ENCODE measurements around the gene HTRA2. TPM values are rescaled to one million over a fixed set of nuclear protein-coding genes. Genes with fewer than 3 reads are reported as not detected.

Gene HTRA2
- total and polyA plus RNA-seq, 9 of the 15 experiments (the other 6 are each of a cell fraction or from before 2014, with no cell fraction given): 54.2 to 71.2 (median 65.8) TPM

- peak; percentile 56 to 84 for TF ChIP-seq E2F6 (IDR thresholded peaks at IDR 0.05; ENCODE audit: borderline replicate concordance in 1 of 2, extremely low read depth in 1 of 2, insufficient read depth in 1 of 2, insufficient read length in 1 of 2, low read depth in 1 of 2, low read length in 1 of 2, poor library complexity in 1 of 2, severe bottlenecking in 1 of 2)
- TF ChIP-seq KDM2B (CRISPR knock-in tag; IDR thresholded peaks at IDR 0.05): 0 out of 2 replicates have a peak, but pooled peaks have one; percentile 19
- TF ChIP-seq ZNF766 (CRISPR knock-in tag; conservative IDR thresholded peaks at IDR 0.05): peak; percentile 69; the same call in 1 of the 2 replicates
Measured at GRCh38 chr2:74481961-74482800, 47.6 kb upstream of the HTRA2 start (continued).

- Histone ChIP-seq H3K36me3 (ENCODE audit: control insufficient read depth, insufficient read depth, low read length) (peaks cover 26% of the 10 kb centered on the region), H4K20me1 (replicated peaks; ENCODE audit: control insufficient read depth, insufficient read depth, low read length) (no peaks in the 10 kb centered on the region; the same call in 1 of the 2 replicates), H3K4me1 (replicated peaks in 1 of 2; ENCODE audit: control insufficient read depth in 2 of 2, insufficient read depth in 2 of 2, low read length in 2 of 2) (peaks cover 8 to 23% of the 10 kb centered on the region in 2 experiments; a peak in 4 of 5 replicates), H3K27me3 (ENCODE audit: control insufficient read depth in 2 of 2, insufficient read depth in 2 of 2, low read length in 2 of 2) (no peaks in the 10 kb centered on the region), H3K27ac (ENCODE audit: extremely low read depth, low read depth, low read length) (peak within 1 kb of the TSS; percentile 92), H3K9me3 (replicated peaks; ENCODE audit: control insufficient read depth, insufficient read depth, low read depth, low read length) (no peaks in the 10 kb centered on the region), H3K4me2 (ENCODE audit: insufficient read depth, low read length) (peak within 1 kb of the TSS; percentile 99), H3K9me1 (ENCODE audit: control insufficient read depth, insufficient read depth, low read length) (no peaks in the 10 kb centered on the region), H3K4me3 (peak within 1 kb of the TSS; percentile 86), H2AFZ (ENCODE audit: low read depth, low read length) (peak within 1 kb of the TSS; percentile 100), H3K79me2 (ENCODE audit: control insufficient read depth, insufficient read depth, low read length) (peaks cover 32% of the 10 kb centered on the region), H3K9ac (ENCODE audit: insufficient read depth in 1 of 2, low read depth in 2 of 2, low read length in 2 of 2) (peak within 1 kb of the TSS; percentile 83 to 93)
- ATAC-seq (peak; percentile 95), DNase-seq (ENCODE audit: extremely low read depth in 1 of 4, low spot score in 3 of 4) (peak; percentile 90 to 96 (median 91)), FAIRE-seq (peak; percentile 95)
- intact Hi-C loops (cut with micrococcal nuclease): loop anchor here (1.0 to 2.0 kb wide), 5 partner anchors 20 to 104 kb away; partner anchors contain the start of genes AUP1, HTRA2 and INO80B
- ChIA-PET CTCF (ENCODE audit: low intra/inter-chr PET ratio) (interaction anchor here (0.6 to 2.0 kb wide), 5 partner anchors 28 to 105 kb away, joined by 3 to 12 read pairs (median 4); partner anchors contain the start of gene INO80B), POLR2A (interaction anchor here (0.6 to 3.9 kb wide), 13 partner anchors 11 to 107 kb away, joined by 3 to 28 read pairs (median 5); partner anchors contain the start of genes AUP1, HTRA2, INO80B and MOGS)
- BruUV-seq (replicated peaks): TSS peak; percentile 94
- in situ Hi-C loops (cut with MboI): no loop called here
- WGBS (ENCODE audit: insufficient coverage, low coverage, missing lambda C conversion rate): under 1% methylated on average over 38 of the region's 50 CpGs
- peak; percentile 77; the same call in 1 of the 2 replicates for TF ChIP-seq DNMT1 (IDR thresholded peaks at IDR 0.05)
- peak; percentile 59; the same call in 1 of the 2 replicates for TF ChIP-seq NBN (IDR thresholded peaks at IDR 0.05; ENCODE audit: low read depth)
- TF ChIP-seq POLR2G (IDR thresholded peaks at IDR 0.05; ENCODE audit: low read depth, low read length): peak; percentile 70
- TF ChIP-seq YY1 (IDR thresholded peaks at IDR 0.05; ENCODE audit: borderline replicate concordance in 1 of 3, control insufficient read depth in 1 of 3, extremely low read depth in 1 of 3, insufficient read depth in 3 of 3, insufficient read length in 1 of 3, insufficient replicate concordance in 2 of 3, low read depth in 1 of 3, low read length in 2 of 3): peak; percentile 98 to 100 (median 99)
- TF ChIP-seq ZNF592 (IDR thresholded peaks at IDR 0.05): peak; percentile 32; the same call in 1 of the 2 replicates
Measured at GRCh38 chr2:74482801-74483674, 46.7 kb upstream of the HTRA2 start, which contains the start of the genes CCDC142 and TTC31. CCDC142 (minus strand) TSS chr2:74482998; CDS start chr2:74482837, 161 bp downstream. TTC31 (plus strand) TSS chr2:74483081; CDS start chr2:74483096, 15 bp downstream.

All from K562 (cell line).